Right atrium auricular region (tissue), 2 donors: Measurements from ENCODE around the gene NAB1. TPM values are rescaled to one million over a fixed set of nuclear protein-coding genes. Genes with fewer than 3 reads are reported as not detected.
A peak's percentile ranks its signal among the peaks of the same experiment; 100 is the strongest.

Experiments used
- DNase-seq: peaks from one replicate; pipeline ENCODE4 v3.0.0-alpha.2; 2019; ENCODE audit warnings: low spot score
- H3K27ac ChIP-seq, 2 donors: fragments of 200-600 bp; sonication (generic); 1 replicate in 1 of 2; 2 replicates in 1 of 2; pipeline ENCODE4 v1.5.1; 2016 to 2019
- H3K27me3 ChIP-seq, 2 donors: fragments of 200-600 bp; sonication (generic); one replicate each; pipeline versions ENCODE4 v1.5.1 to v1.6.0; 2017 to 2019
- H3K36me3 ChIP-seq: fragments of 200-600 bp; sonication (generic); one replicate; pipeline ENCODE4 v1.5.1; 2016
- H3K4me1 ChIP-seq, 2 donors: fragments of 200-600 bp; sonication (generic); one replicate each; pipeline versions ENCODE4 v1.5.1 to v1.6.0; 2017 to 2019
- H3K4me3 ChIP-seq, 2 donors: fragments of 200-600 bp; sonication (generic); 1 replicate in 1 of 2; 2 replicates in 1 of 2; pipeline ENCODE4 v1.5.1; 2017 to 2019; ENCODE audit warnings: mild to moderate bottlenecking in 1 of 2, moderate library complexity in 1 of 2
- H3K9me3 ChIP-seq, 2 donors: fragments of 200-600 bp; sonication (generic); one replicate each; pipeline ENCODE4 v1.5.1; 2019
- total RNA-seq, 2 donors: library from RNA; depleted of rRNA; stranded (reverse); fragments of >200 nt; gene quantifications; one replicate each; pipeline ENCODE4 v1.1.0, GENCODE V29; 2016
- TF ChIP-seq, protein P1 (sequence below), 2 donors: fragments of 200-600 bp; sonication (generic); IDR thresholded peaks; one replicate each; pipeline ENCODE4 v1.5.1; 2019; ENCODE audit warnings: antibody characterized with exemption in 2 of 2

The NAB1 gene, protein sequence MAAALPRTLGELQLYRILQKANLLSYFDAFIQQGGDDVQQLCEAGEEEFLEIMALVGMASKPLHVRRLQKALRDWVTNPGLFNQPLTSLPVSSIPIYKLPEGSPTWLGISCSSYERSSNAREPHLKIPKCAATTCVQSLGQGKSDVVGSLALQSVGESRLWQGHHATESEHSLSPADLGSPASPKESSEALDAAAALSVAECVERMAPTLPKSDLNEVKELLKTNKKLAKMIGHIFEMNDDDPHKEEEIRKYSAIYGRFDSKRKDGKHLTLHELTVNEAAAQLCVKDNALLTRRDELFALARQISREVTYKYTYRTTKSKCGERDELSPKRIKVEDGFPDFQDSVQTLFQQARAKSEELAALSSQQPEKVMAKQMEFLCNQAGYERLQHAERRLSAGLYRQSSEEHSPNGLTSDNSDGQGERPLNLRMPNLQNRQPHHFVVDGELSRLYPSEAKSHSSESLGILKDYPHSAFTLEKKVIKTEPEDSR
- 10 to 100 TPM; 37.0 to 64.4 TPM for total RNA-seq

DNA sequence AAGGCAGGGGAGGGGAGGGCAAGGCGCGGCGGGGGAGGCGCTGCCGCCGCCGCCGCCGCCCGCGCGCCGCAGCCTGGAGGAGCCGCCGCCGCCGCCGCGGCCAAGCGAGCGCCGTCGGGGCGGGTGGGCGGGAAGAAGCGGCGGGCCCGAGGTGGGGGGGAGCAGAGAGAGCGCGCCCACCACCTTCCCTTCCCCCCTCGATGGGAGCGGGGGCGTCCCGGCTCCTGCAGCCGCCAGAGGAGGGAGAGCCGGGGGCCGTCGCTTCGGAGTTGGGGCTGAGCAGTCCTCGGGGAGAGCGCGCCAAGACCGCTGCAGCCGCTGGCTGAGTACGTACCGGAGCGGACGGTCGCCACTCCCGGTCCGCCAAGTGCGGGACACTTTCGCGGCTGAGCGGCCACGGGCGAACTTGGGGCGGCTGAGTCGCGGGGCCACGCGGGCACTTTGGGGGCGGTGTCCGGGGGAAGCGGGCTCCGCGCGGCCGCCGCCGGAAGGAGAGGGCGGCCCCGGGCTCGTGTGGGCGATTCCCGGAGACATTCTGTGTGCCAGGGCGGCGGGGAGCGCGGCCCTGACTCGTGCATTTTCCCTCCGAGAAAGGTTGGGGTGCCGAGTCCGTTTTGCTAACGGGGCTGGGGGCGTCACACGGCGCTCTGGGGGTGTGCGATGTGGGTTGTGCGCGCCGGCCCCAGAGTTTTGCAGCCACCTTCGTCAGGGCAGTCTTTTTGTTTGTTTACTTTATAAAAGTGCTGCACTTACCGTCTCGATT, at the start of gene NAB1:
TSS of gene NAB1 (plus strand) at position 49 of the 763 bp plus-strand sequence. CDS start 10,094 bp downstream, outside the sequence.
- Histone ChIP-seq H3K27me3 (no peaks in the 10 kb centered on the region), H3K27ac (peak within 1 kb of the TSS; percentile 97 to 99), H3K36me3 (no peaks in the 10 kb centered on the region), H3K4me3 (peak within 1 kb of the TSS; percentile 90 to 93), H3K4me1 (peaks cover 0 to 52% of the 10 kb centered on the region in 2 donors), H3K9me3 (no peaks in the 10 kb centered on the region)
- TF ChIP-seq, protein P1, sequence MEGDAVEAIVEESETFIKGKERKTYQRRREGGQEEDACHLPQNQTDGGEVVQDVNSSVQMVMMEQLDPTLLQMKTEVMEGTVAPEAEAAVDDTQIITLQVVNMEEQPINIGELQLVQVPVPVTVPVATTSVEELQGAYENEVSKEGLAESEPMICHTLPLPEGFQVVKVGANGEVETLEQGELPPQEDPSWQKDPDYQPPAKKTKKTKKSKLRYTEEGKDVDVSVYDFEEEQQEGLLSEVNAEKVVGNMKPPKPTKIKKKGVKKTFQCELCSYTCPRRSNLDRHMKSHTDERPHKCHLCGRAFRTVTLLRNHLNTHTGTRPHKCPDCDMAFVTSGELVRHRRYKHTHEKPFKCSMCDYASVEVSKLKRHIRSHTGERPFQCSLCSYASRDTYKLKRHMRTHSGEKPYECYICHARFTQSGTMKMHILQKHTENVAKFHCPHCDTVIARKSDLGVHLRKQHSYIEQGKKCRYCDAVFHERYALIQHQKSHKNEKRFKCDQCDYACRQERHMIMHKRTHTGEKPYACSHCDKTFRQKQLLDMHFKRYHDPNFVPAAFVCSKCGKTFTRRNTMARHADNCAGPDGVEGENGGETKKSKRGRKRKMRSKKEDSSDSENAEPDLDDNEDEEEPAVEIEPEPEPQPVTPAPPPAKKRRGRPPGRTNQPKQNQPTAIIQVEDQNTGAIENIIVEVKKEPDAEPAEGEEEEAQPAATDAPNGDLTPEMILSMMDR (IDR thresholded peaks at IDR 0.05): no peak
- DNase-seq: no peak

GRCh38 chr2:190599546-190600220, 49.2 kb upstream of the NAB1 start:
- no peaks in the 10 kb centered on the region for H3K36me3 ChIP-seq
- TF ChIP-seq, protein P1 (IDR thresholded peaks at IDR 0.05): no peak
- H3K27me3 ChIP-seq: no peaks in the 10 kb centered on the region
- no peak overlapping the region for H3K27ac ChIP-seq
- no peak overlapping the region for H3K4me3 ChIP-seq
- no peak for DNase-seq
- no peaks in the 10 kb centered on the region for H3K9me3 ChIP-seq
- H3K4me1 ChIP-seq: peaks cover 0 to 13% of the 10 kb centered on the region in 2 donors

DNA sequence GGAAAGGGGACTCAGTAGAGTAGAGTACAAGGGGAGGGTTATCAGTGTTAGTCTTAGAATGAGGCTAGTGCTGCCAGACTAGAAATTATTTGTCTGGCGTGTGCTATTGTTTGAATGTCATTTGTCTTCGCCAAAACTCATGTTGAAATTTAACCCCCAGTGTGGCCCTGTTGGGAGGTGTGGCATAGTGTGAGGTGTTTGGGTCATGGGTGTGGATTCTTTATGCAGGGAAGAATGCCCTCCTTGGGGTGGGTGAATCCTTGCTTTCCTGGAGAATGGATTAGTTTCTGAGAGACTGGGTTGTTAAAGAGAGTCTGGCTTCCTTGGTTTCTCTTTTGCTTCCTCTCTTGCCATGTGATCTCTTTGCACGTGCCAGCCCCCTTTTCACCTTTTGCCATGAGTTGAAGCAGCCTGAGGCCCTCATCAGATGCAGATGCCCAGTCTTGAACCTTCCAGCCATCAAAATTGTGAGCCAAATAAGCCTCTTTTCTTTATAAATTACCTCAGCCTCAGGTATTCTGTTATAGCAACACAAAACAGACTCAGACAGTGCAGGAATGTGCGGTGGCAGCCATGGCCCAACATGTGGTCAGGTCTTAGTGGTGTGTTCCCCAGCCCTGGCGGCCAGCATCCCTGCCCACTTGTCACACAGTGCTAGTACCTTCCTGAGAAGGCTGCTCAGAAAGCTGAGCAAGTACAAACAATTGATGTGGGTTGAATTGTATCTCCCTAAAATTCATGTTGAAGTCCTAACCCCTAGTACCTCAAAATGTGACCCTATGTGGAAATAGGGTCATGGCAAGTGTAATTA, 48.4 kb upstream of the NAB1 start:
- Histone ChIP-seq H3K27ac (no peak overlapping the region), H3K9me3 (no peaks in the 10 kb centered on the region), H3K4me1 (peaks cover 0 to 13% of the 10 kb centered on the region in 2 donors), H3K36me3 (no peaks in the 10 kb centered on the region), H3K4me3 (no peak overlapping the region), H3K27me3 (no peaks in the 10 kb centered on the region)
- no peak for DNase-seq
- TF ChIP-seq, protein P1 (IDR thresholded peaks at IDR 0.05): no peak

DNA sequence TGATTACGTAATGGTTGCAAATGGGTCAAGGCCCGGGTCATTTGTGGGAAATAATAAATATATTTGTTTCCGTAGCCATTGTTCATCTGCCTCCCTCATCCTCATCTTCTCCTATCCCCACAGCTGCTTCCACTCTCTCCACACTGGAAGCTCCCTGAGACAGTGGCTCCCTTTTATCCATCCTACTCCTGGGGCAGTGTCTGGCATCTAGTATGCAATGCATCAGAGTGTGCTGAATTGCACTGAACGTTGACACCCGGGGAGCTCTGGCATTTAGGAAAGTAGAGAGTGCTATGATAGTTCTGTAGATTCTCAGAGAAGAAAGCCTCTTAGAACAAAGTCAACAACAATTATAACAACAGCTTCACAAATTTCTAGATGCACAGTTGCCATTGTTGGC, 45.5 kb upstream of the NAB1 start:
- Histone ChIP-seq H3K4me1 (peaks cover 0 to 14% of the 10 kb centered on the region in 2 donors), H3K4me3 (no peak overlapping the region), H3K27me3 (no peaks in the 10 kb centered on the region), H3K36me3 (no peaks in the 10 kb centered on the region), H3K27ac (no peak overlapping the region), H3K9me3 (no peaks in the 10 kb centered on the region)
- TF ChIP-seq, protein P1 (IDR thresholded peaks at IDR 0.05): no peak
- DNase-seq: no peak

- Histone ChIP-seq H3K27me3 (no peaks in the 10 kb centered on the region), H3K36me3 (no peaks in the 10 kb centered on the region), H3K4me3 (no peak overlapping the region), H3K9me3 (no peaks in the 10 kb centered on the region), H3K27ac (no peak overlapping the region), H3K4me1 (peaks cover 0 to 11% of the 10 kb centered on the region in 2 donors)
- TF ChIP-seq, protein P1 (IDR thresholded peaks at IDR 0.05): no peak
- DNase-seq: no peak
Measured at GRCh38 chr2:190607014-190607597, 41.8 kb upstream of the NAB1 start.
